RWPE1 (cell line): ENCODE results near the gene YWHAG.

ENCODE experiments used
- CTCF ChIA-PET: fragments of 350-600 bp; sonication (Branson Sonifier 250); formaldehyde crosslinking; extraction: SDS; loops from one replicate; lab custom pipeline; 2021; lab: Yijun Ruan, JAX
- POLR2A ChIA-PET: fragments of 400-600 bp; formaldehyde crosslinking; extraction: SDS; loops from one replicate; lab custom pipeline; 2020; ENCODE audit warnings: antibody characterized with exemption; ENCODE audit not compliant: low non-redundant PET; lab: Yijun Ruan, JAX
- DNase-seq: peaks from one replicate; pipeline ENCODE4 v3.0.0; 2012; ENCODE audit warnings: low spot score
- H3K27ac ChIP-seq: fragments of 450-650 bp; 2 replicates; pipeline ENCODE4 v1.5.1; 2017
- CTCF ChIP-seq: fragments of 450-650 bp; conservative IDR thresholded peaks from 2 replicates; pipeline ENCODE4 v1.5.1; 2017; ENCODE audit warnings: low read depth, mild to moderate bottlenecking

The YWHAG gene

GRCh38 chr7:76381814-76382213, 23.0 kb upstream of the YWHAG start:
- ChIA-PET POLR2A (no interaction called here), CTCF (interaction anchor here (0.7 kb wide), 1 partner anchor 35 kb away, joined by 3 read pairs; no protein-coding TSS in a partner anchor)
- DNase-seq: no peak
- H3K27ac ChIP-seq: peak overlapping the region; percentile 99
- TF ChIP-seq CTCF: no peak

DNA sequence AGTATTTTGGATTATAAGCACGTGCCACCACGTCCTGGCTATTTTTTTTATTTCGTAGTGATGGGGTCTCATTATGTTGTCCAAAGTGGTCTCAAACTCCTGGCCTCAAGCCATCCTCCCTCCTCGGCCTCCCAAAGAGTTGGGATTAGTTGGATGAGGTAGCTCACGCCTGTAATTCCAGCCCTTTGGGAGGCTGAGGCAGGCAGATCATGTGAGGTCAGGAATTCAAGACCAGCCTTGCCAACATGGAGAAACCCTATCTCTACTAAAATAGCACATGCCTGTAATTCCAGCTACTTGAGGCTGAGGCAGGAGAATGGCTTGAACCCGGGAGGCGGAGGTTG, 21.8 kb upstream of the YWHAG start:
- ChIA-PET CTCF (no interaction called here), POLR2A (no interaction called here)
- no peak for DNase-seq
- TF ChIP-seq CTCF: no peak
- H3K27ac ChIP-seq: peak overlapping the region; percentile 99

- no peak for DNase-seq
- CTCF ChIA-PET: interaction anchor here (0.7 kb wide), 1 partner anchor 8 kb away, joined by 3 read pairs; no protein-coding TSS in a partner anchor
These were observed 18.6 kb upstream of the YWHAG start for GRCh38 chr7:76377186-76377918.

DNA sequence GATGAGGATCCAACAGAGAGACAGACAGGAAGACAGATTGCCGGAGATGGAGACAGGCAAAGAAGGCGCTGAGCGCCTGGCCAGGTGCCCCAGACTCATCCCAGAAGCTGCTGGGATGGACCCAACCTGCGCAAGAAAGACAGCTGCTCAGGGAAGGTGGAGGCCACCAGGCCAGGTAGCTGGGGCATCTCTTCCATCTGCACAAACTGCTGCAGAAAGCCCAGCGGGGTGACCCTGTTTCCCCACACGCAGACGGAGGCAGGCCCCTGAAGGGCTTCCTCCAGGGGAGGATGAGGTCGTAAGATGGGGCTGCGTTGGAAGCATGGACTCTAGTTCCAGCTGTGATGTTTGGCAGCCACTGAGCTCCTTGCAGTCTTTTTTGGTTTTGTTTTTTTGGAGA, 16.5 kb upstream of the YWHAG start:
- ChIA-PET POLR2A (no interaction called here), CTCF (no interaction called here)
- no peak for DNase-seq
- H3K27ac ChIP-seq: peak overlapping the region; percentile 63; the same call in 1 of the 2 replicates
- no peak for TF ChIP-seq CTCF

More at GRCh38 chr7:76377186-76377918, 18.6 kb upstream of the YWHAG start:
- peak overlapping the region; percentile 99 for H3K27ac ChIP-seq
- TF ChIP-seq CTCF: no peak
- POLR2A ChIA-PET: no interaction called here

- POLR2A ChIA-PET: no interaction called here
- peak overlapping the region; percentile 63 for H3K27ac ChIP-seq
- TF ChIP-seq CTCF: no peak
- DNase-seq: peak; percentile 64
- CTCF ChIA-PET: no interaction called here
These were observed 14.4 kb upstream of the YWHAG start for GRCh38 chr7:76372984-76373833.

DNA sequence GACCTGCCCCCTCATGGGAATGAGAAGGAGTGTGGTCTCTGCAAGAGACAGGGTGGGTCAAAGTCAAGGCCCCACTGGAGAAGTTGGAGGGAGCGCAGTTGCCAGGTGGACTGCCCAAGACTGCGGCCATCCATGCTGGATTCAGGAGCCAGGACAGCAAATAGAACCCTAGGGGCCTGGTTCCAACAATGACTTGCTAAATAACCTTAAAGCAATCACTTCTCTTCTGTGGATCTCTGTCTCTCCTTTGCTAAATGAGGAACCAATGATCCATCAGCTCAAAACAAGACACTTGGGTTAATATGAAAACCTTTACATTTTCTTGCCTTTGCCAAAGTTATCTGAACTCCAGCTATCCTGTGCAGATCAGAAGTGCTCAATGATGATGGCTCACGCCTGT, 12.6 kb upstream of the YWHAG start:
- POLR2A ChIA-PET: no interaction called here

More for the DNA sequence above, 12.6 kb upstream of the YWHAG start:
- DNase-seq: no peak
- peak overlapping the region; percentile 2; the same call in 1 of the 2 replicates for H3K27ac ChIP-seq
- TF ChIP-seq CTCF: no peak
- CTCF ChIA-PET: interaction anchor here (0.6 kb wide), 1 partner anchor 14 kb away, joined by 4 read pairs; no protein-coding TSS in a partner anchor
